Limb (tissue), 2 donors: ENCODE results near the gene DRC7.

Experiments used
- DNase-seq, 2 donors: peaks; one replicate each; pipeline ENCODE4 v3.0.0-alpha.2; 2016; ENCODE audit errors: extremely low spot score in 2 of 2

The DRC7 gene

DNA sequence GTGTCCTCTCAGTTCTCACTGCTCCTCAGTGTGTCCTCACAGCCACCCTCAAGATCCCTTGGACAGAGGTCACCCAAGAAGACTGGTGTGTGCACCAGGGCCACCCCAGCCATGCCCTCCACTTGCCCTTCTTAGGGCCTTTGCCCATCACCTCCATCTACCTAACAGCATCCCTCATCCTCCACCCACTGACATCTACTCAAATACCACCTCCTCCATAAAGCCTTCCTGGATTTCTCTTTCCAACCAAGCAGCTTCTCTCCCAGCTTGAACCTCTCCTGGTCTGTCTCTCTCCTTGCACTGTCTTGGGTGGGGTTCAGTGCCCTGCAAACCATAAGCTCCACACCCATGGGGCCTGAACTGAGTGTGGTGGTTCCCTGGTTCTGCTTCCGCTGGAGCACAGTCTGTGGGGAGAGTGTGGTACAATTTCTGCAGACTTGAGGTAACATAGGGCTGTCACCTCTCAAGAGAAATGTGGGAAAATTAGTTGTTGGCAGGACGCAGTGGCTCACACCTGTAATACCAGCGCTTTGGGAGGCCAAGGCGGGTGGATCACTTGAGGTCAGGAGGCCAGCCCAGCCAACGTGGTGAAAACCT lies 55.3 kb downstream of the DRC7 start:
- no peak for DNase-seq

DNA sequence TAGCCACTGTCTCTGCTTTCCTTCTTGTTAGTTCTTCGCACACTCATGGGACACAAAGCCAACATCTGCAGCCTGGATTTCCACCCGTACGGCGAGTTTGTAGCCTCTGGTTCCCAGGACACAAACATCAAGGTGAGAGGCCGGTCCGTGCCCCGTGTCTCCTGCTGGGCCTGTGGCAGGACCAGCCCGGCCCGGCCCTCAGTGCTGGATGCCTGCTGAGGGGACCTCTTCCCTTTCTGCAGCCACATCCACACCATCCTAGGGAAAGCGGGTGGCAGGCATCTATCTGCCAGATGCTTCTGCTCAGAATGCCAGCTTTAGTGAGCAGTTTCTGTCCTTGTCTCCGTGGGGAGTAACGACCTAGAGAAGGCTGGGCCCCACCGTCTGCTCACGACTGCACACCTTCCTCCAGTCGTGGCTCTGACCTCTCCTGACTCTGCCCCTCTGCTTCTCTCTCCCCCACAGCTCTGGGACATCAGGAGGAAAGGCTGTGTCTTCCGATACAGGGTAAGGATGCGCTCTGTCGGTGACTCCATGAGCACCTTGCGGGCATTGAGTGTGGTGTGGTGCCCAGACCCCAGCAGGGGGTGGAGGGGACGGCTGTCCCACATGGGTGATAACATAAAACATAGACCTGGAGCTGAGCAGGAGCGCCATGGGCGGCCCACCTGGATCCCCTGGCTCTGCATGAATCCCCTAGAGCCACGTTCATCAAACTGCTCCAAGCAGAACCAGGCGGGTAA lies 56.4 kb downstream of the DRC7 start:
- no peak for DNase-seq

DNA sequence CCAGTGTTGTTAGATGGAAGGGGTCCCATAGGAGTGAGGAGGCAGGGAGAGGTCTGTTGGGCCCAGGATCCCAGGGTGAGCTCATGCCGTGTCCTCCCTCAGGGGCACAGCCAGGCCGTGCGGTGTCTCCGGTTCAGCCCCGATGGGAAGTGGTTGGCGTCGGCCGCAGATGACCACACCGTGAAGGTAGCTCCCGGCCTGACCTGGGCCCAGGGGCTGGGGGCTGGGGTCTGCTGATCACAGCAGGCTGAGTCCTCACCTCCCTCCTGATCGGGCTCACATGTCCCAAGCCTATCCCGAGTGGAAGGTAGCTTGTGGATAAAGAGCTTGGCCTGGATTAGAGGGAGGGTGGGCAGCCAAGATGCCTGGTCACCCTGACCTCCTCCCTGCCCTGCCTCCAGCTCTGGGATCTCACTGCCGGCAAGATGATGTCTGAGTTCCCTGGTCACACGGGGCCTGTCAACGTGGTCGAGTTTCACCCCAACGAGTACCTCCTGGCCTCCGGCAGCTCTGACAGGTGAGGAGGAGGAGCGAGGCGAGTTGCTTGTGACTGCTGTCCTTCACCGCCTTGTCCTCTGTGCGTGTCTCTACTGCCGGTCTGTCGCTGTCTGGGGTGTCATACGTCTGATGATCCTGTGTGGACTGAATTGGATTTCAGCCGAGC lies 57.1 kb downstream of the DRC7 start:
- DNase-seq: peak in 1 of 2 donors; percentile 23

DNA sequence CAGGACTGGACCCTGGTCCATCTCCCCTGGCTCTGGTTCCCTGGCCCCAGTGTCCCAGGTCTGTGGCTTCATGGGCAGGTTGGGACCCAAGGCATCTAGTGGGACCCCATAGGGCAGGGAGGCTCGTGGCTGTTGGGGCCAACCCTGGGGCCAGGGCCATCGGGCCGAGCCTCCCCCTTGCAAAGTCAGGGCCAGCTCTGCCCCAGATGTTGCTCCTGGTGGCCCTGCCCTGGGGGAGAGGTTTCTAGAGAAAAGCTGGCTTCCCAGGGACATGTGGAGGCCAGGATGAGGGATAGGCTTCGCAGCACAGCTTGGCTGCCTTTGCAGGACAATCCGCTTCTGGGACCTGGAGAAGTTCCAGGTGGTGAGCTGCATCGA lies 57.6 kb downstream of the DRC7 start:
- DNase-seq: no peak

DNA sequence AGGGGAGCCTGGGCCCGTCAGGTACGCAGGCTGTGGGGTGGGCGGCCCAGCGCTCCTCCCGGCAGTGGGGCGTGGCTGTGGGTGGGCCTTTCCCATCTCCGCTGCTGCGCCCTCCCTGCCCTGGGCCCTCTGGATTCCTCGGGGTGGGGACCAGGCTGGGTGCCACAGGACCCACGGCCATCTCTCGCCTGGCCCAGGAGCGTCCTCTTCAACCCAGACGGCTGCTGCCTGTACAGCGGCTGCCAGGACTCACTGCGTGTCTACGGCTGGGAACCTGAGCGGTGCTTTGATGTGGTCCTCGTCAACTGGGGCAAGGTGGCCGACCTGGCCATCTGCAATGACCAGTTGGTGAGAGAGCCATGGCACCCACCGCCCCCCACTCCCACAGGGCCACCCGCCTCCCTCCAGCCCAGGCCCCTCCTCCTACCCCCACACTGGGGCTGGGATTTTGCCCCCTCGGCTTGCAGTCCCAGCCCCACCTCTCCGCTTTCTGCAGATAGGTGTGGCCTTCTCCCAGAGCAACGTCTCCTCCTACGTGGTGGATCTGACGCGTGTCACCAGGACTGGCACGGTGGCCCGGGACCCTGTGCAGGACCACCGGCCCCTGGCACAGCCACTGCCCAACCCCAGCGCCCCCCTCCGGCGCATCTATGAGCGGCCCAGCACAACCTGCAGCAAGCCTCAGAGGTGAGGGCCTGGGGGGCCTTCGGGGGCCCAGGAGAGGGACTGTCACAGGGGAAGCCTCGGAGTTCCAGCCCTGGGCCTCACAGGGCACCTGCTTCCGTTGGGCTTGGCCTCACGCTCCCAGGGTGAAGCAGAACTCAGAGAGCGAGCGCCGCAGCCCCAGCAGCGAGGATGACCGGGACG lies 58.2 kb downstream of the DRC7 start:
- peak in 1 of 2 donors; percentile 37 for DNase-seq

DNA sequence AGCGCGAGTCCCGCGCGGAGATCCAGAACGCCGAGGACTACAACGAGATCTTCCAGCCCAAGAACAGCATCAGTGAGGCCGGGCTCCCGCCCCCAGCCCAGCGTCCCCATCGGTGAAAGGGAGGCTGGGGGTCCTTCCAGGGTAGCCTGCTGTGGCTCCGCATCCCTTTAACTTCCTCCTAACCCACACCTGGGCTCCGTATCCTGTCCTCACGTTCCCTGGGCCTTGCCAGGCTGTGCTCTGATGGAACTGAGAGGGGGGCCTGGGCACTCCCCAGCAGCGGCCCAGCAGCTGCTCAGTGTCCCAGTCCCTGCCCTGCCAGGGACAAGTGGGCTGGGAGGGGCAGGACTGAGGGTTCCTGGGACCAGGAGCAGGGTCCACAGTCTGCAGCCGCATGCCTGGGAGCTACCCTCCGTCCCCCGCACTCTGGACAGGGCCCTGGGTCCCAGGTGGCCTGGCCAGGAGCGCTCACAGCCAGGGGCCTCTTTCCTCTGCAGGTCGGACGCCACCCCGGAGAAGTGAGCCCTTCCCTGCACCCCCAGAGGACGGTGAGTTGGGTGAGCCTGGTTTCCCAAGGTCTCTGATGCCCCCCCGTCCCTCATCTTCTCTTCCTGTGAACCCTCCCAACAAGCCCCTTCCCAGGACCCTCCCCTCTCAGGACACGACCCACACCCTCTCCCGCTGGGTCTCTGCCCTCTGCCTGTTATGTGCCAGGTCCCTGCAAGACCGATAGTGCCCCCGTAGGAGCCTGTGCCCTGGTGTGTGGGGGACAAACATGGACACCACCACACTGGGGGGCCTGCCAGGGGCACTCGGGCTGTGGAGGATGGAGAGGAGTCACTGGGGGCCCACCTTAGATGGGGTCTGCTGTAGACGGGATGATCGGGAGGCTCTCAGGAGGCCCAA lies 59.1 kb downstream of the DRC7 start:
- DNase-seq: peak in 1 of 2 donors; percentile 31

DNA sequence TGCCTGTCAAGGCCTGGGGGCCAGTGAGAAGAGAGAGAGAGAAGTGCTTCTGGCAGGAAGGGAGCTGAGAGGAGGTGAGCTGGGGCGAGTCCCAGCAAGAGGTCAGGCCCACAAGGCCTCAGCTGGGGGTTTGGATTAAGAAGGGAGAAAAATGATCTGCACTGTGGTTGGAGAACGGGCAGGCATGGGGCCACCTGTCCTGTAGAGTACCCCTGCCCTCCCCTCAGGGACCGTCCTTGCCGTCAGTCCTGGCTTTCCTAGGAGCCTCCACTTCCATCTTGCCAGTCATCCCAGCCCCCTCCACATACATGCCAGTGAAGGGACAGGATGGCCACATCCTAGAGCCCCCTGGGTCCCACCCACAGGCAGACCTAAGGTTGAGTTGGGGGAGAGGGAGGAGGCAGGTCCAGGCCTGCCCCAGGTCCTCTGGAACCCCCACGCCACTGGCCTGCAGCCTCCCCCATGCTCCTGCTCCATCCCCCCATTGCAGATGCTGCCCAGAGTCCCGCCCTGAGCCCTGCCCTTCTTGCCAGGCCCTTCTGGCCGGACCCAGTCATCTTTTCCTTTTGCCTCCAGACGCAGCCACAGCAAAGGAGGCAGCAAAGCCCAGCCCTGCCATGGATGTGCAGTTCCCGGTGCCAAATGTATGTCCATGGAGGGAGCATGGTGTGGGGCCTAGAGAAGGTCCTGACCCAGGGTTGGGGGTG lies 59.9 kb downstream of the DRC7 start:
- no peak for DNase-seq

DNA sequence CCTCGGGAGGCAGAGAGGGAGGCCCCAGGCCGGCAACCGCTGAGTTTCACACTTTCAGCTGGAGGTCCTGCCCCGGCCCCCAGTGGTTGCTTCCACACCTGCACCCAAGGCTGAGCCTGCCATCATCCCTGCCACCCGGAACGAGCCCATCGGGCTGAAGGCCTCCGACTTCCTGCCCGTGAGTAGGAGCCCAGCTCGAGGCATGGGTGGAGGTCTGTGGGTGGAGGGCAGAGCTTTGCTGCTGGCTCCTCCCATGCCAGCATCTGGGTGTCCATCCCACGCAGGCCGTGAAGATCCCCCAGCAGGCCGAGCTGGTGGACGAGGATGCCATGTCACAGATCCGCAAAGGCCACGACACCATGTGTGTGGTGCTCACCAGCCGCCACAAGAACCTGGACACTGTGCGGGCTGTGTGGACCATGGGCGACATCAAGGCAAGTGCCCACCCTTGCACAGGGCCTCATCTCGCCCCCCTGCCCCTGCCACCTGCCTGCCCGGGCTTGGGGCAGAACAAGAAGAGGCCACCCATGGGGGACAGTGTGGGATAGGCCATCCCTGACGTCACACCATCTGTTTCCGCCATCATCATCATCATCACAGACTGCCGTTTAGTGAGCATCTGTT lies 60.6 kb downstream of the DRC7 start:
- DNase-seq: peak in 1 of 2 donors; percentile 28

DNA sequence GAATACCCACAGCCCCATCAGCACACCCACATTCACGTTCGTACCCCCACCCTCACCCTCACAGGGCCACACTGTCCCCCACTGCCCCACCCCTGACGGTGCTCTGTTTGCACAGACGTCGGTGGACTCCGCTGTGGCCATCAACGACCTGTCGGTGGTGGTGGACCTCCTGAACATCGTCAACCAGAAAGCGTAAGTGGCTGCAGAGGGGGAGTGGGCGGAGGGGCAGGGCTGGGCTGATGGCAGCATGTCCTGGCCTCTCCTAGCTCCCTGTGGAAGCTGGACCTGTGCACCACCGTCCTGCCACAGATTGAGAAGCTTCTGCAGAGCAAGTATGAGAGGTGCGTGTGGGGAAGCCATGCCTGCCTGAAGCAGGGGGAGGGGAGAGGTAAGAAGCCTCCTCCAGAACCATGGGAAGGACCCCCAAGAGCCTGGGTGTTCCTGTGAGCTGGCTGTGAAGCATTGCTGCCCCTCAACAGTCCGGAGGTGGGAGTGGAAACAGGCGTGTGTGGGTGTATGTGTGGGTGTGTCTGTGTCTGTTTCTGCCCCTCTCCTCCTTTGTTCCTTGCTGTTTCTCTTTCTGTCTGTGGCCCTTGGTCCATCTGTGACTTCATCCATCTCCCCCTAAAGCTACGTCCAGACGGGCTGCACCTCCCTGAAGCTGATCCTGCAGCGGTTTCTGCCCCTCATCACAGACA lies 61.3 kb downstream of the DRC7 start:
- DNase-seq: peak in 1 of 2 donors; percentile 24

DNA sequence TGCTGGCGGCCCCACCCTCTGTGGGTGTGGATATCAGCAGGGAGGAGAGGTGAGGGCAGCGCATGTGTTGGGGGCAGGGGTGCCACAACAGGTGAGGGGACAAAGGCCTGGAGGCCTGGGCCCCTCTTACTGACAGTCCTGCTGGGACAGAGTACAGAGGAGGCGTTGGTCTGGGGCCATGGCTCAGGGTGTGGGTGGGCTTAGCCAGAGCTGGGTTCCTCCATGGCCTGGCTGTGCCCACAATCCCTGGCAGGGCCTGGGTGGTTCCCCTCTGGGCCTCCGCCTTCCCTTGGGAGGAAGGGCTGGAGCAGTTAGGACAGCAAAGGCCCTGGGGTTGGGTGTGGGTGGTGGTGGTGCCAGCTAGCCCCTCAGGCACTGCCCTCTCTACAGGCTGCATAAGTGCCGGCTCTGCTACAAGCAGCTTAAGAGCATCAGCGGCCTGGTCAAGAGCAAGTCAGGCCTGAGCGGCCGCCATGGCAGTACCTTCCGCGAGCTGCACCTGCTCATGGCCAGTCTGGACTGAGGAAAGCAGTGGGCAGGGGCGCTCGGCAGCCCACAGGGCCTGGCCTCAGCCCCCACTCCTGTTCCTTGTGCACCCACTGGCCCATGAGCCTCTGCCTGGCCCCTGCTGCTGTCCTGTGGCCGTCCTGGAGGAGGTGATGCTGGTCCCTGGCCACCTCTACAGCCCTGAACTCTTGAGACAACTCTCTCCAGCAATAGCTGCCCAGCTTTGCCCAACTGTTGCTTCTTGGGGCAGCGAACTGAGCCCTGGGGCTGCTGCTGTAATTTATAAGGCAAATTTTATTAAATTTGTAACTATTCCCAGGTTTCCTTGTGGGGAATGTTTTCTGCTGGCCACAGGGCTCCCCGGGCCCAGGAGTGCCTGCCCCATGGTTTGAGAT lies 62.1 kb downstream of the DRC7 start:
- DNase-seq: peak in 1 of 2 donors; percentile 33

DNA sequence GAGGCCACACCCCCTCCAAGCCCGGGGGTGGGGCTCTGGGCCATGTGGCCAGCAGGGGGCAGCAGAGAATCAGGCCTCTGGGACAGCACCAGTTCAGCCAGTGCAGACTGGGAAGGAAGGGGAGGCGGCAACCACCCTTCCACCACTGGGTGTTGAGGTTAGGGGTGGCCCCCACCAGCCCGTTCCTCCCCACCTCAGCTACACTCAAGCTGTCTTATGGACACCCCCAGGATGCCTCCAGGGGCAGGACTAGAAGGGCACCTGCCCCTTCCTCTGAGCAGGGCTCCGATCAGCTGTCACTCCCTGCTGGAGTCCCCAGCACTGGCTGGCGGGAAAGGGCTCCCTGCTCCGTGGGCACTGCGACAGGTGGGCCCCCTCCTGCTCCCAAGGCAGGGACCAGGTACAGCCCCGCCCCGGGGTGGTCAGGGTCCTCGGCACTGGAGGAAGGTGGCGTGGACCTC lies 62.8 kb downstream of the DRC7 start:
- peak; percentile 55 to 87 for DNase-seq

DNA sequence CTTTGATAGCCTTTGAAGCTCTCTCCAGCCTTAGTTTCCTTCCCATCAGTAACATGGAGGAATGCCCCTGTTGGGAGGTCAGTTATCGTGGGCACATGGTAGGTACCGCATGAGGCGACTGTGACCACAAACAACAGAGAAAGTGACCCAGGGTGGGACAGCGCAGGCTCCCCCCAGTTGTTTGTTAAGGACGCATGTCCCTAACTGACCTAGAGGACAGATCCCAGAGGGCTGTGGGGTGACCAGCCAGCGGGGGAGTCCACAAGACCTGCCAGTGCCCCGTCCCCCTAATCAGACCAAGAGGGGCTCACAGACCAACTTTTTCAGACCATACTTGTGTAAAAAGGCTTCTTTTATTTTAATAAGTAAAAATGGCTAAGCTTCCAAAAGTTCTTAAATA lies 63.3 kb downstream of the DRC7 start:
- DNase-seq: no peak

DNA sequence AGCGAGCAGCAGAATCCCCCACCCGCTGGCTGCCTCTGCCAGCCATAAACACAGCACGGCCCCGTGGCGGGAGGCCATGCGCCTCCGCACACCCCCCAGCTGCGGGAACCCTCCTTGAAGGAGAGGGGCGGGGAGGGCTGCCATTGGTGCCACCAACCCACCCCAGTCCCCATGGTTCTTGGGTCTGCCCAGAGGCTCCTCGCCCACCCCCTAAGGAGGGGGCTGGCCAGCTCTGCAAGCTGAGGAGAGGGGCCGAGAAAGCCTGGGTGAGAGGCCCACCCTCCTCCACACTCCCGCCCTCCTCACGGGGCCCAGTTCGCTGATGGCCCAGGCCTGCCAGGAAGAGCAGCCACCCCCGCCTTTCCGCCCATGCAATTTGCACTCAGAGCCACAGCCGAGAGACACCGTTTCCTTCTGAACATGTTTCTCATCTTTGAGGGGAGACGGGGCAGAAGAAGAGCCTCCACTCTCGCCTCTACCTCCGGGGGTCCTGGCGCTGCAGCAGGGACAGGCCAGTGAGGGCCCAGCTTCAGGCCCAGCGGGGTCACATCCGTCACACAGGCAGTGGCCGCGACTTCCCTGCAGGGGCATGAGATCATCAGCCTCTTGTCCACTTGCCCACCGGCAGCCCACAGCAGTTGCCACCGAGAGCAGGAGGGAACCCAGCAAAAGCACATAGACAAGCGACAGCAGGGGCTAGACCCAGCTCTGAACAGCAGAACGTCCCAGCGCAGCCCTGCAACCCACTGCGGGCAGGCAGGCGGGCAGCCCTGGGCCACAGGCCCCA lies 63.9 kb downstream of the DRC7 start:
- no peak for DNase-seq

DNA sequence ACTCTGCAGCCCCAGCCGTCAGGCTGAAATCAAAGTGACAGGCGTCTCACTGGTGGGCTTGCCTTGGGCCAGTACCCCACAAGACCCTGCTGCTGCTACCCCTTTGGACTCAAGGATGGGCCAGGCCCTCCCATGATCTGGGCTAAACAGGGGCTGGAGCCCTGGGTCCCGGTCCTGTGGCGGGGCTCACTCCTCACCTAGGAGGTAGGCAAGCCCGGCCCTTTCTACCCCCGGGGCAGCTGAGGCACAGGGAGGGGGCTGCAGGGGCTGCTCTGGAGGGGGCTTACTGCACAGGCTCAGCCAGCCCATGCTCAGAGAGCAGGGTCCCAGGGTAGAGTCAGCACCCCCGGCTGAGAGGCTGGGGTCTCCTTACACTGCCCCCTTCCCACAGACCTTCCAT lies 64.5 kb downstream of the DRC7 start:
- DNase-seq: no peak

DNA sequence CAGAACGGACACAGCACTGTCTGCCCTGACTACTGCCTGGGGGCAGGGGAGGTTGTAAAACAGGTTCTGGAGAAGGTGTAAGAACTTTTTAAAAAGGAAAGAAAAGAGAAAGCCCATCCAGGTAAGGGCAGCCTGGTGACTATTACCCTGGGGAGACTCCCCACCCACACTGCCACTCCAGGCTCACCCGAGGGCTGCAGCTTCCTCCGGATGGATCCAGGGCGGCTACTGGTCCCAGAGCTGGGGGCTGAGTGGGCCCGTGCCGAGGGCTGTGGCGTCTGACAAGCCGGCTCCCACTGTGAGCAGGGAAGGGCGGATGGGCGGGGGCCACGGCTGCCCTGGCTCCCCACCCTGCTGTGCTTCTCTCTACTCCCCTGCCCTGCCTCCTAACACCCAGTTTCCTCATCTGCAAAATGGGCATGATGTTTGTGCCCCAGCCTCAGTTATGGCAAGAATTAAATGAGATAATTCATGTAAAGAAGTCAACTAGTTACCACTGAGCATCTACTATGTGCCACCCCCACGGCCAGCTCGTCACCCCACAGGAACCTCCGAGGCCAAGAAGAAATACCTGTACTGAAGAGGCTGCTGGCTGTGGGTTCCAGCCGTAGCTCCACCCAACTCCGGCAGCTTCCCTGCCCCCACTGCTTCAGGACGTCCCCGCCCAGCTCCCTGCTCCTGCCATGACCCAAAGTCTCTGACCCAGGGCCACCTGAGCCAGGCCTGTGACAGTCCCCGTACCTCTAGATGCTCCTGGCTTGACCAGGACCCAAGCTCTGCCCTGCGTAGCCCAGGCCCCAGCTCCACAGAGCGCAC lies 65.1 kb downstream of the DRC7 start:
- no peak for DNase-seq
